ENCODE data around the gene URGCP. TPM values are rescaled to one million over a fixed set of nuclear protein-coding genes. Genes with fewer than 3 reads are reported as not detected.
"Not testable (repeated sequence)": the region's sequence is repeated elsewhere in the genome, so short reads cannot be mapped to it uniquely, and the experiment has no call there.

URGCP gene
- total RNA-seq, 4 donors from 2014 or later = 33.2 to 51.6 (median 41.0) TPM

- Histone ChIP-seq H3K36me3 (no peaks in the 10 kb centered on the region), H3K27ac (no peak overlapping the region), H3K4me1 (no peaks in the 10 kb centered on the region), H3K9me3 (no peaks in the 10 kb centered on the region), H3K4me3 (replicated peaks in 1 of 3) (no peak overlapping the region), H3K27me3 (no peaks in the 10 kb centered on the region)
- 94 to 97% methylated on average over 2 of the region's 2 CpGs for WGBS, 2 donors
- TF ChIP-seq POLR2A (IDR thresholded peaks at IDR 0.05) = no peak
- TF ChIP-seq CTCF (IDR thresholded peaks at IDR 0.05) = no peak
- intact Hi-C loops (cut with DNase I) = no loop called here
- no peak for DNase-seq
Observed at GRCh38 chr7:43844257-43844656, 62.1 kb downstream of the URGCP start.

GRCh38 chr7:43843296-43843695, 63.1 kb downstream of the URGCP start:
- H3K4me3 ChIP-seq (replicated peaks in 1 of 3) = no peak overlapping the region
- 89 to 90% methylated on average over 4 of the region's 4 CpGs for WGBS, 2 donors
- TF ChIP-seq CTCF (IDR thresholded peaks at IDR 0.05) = no peak
- no peak for TF ChIP-seq POLR2A (IDR thresholded peaks at IDR 0.05)
- intact Hi-C loops (cut with DNase I) = no loop called here
- no peak overlapping the region for H3K27ac ChIP-seq
- H3K9me3 ChIP-seq = no peaks in the 10 kb centered on the region
- no peak for DNase-seq
- no peaks in the 10 kb centered on the region for H3K36me3 ChIP-seq
- H3K27me3 ChIP-seq = no peaks in the 10 kb centered on the region
- no peaks in the 10 kb centered on the region for H3K4me1 ChIP-seq

DNA sequence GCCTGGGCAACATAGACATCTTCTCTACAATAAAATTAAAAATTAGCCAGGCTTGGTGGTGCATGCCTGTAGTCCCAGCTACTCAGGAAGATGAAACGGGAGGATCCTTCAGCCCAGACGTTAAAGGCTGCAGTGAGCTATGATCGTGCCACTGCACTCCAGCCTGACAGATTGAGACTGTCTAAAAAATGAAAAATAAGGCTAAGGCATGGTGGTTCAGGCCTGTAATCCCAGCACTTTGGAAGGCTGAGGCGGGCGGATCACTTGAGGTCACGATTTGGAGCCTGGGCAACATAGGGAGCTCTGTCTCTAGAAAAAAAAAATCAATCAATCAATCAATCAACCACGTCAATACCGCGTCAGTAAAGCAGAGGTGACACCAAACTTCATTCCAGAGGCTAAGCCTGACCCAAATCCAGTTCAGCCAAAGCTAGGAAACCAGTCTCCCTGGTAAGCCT, 68.2 kb downstream of the URGCP start:
- WGBS, 2 donors = 85 to 92% methylated on average over 9 of the region's 9 CpGs
- Histone ChIP-seq H3K4me3 (replicated peaks in 1 of 3) (no peak overlapping the region), H3K4me1 (no peaks in the 10 kb centered on the region), H3K9me3 (no peaks in the 10 kb centered on the region), H3K27me3 (no peaks in the 10 kb centered on the region), H3K27ac (no peak overlapping the region), H3K36me3 (no peaks in the 10 kb centered on the region)
- intact Hi-C loops (cut with DNase I) = loop anchor here (5.0 to 10.0 kb wide), 2 partner anchors 103 to 256 kb away; partner anchors contain the start of gene STK17A
- TF ChIP-seq POLR2A (IDR thresholded peaks at IDR 0.05) (no peak), CTCF (IDR thresholded peaks at IDR 0.05) (no peak)
- no peak for DNase-seq

DNA sequence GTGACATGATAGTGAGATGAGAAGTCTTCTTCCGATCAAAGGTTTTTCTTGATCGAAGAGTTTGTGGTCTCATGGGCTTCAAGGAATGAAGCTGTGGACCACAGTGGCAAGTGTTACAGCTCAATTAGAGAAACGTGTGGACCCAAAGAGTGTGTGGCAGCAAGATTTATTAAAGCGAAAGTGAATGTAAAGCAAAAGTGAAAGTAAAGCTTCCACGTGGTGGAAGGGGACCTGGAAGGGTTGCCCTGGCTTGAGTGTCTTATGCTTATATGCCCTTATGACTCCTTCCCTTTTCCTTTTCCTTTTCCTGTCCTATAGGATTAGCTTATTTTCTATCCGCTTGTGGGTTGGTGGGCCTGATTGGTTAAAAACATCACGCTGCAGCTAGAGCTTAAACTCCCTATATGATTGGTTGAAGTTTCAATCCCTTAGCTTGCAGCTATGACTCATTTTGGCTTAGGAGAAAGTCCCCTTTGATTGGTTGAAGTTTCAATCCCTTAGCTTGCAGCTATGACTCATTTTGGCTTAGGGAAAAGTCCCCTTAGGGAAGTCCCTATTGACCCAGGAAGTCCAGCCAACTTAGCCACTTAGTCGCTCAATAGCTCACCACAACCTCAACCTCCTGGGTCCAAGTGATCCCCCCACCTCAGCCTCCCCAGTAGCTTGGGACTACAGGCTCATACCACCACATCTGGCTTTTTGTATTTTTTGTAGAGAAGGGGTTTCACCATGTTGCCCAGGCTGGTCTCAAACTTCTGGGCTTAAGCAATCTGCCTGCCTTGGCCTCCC, 71.7 kb downstream of the URGCP start:
- H3K9me3 ChIP-seq = no peaks in the 10 kb centered on the region
- H3K4me1 ChIP-seq = no peaks in the 10 kb centered on the region
- H3K4me3 ChIP-seq (replicated peaks in 1 of 3) = no peak overlapping the region
- H3K27me3 ChIP-seq = no peaks in the 10 kb centered on the region
- no peak for DNase-seq
- H3K36me3 ChIP-seq = no peaks in the 10 kb centered on the region
- WGBS, 2 donors = 74 to 79% methylated on average over 8 of the region's 8 CpGs
- intact Hi-C loops (cut with DNase I) = loop anchor here (5.0 to 10.0 kb wide), 2 partner anchors 100 to 252 kb away; partner anchors contain the start of gene STK17A
- H3K27ac ChIP-seq = no peak overlapping the region
- TF ChIP-seq POLR2A (IDR thresholded peaks at IDR 0.05) (no peak), CTCF (IDR thresholded peaks at IDR 0.05) (no peak)

DNA sequence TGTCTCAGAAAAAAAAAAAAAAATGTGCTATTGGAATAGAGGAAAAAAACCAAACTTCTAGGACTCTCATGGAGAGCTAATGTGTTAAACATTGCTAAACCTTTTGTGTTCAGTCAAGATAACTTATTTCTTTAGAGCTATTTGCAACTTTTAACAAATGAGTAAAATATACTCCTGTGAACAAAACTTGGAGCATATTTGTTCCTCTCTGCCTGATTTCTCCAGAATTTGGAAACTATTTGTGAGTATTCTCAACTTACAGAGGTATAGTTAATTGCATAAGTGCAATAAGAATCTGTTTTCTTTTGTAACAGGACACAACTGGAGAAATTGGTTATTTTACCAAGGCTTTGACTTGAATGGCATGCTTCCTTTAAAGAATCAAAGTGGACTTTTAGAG, 75.5 kb downstream of the URGCP start:
- not testable (repeated sequence) for H3K4me3 ChIP-seq (replicated peaks in 1 of 3); H3K27ac ChIP-seq; H3K4me1 ChIP-seq; H3K36me3 ChIP-seq; DNase-seq; H3K27me3 ChIP-seq; H3K9me3 ChIP-seq
- intact Hi-C loops (cut with DNase I) = loop anchor here (10.0 kb wide), 1 partner anchor 96 kb away; no protein-coding TSS in a partner anchor

Small RNA genes lying within 50 kb of the gene (small RNA-seq; reads per million reads assigned to genes)
- gene MRPS24 = not detected

Other genes with a start within 250 kb of the URGCP start
- 10 to 100 TPM; 59.4 to 72.0 (median 68.7) TPM for gene COA1, start 177.1 kb downstream of the URGCP start, total RNA-seq
- gene BLVRA, start 147.9 kb downstream of the URGCP start, total RNA-seq = 10 to 100 TPM; 28.5 to 44.5 (median 36.7) TPM
- 100 to 1,000 TPM in 1 of 4 donors, 10 to 100 TPM in 3; 52.2 to 110 (median 88.7) TPM for gene MRPS24, start 37.1 kb downstream of the URGCP start, total RNA-seq
- gene UBE2D4, start 19.8 kb upstream of the URGCP start, total RNA-seq = 10 to 100 TPM; 28.2 to 50.4 (median 31.1) TPM
- gene SPDYE1, start 91.3 kb upstream of the URGCP start, total RNA-seq = not detected
- gene DBNL, start 138.1 kb upstream of the URGCP start, total RNA-seq = 100 to 1,000 TPM; 108 to 165 (median 138) TPM
- 10 to 100 TPM in 2 of 4 donors, 1 to 10 TPM in 2; 2.2 to 28.0 (median 9.1) TPM for gene PGAM2, start 159.0 kb upstream of the URGCP start, total RNA-seq
- gene POLM, start 175.9 kb upstream of the URGCP start, total RNA-seq = 10 to 100 TPM; 51.1 to 85.0 (median 58.2) TPM
- gene AEBP1, start 197.7 kb upstream of the URGCP start, total RNA-seq = 100 to 1,000 TPM in 1 of 4 donors, 10 to 100 TPM in 3; 38.9 to 151 (median 57.6) TPM
- 10 to 100 TPM; 48.8 to 65.8 (median 55.1) TPM for gene POLD2, start 217.0 kb upstream of the URGCP start, total RNA-seq
- not detected for gene MYL7, start 234.7 kb upstream of the URGCP start, total RNA-seq

Measured in thyroid gland (tissue), 4 donors.